Measurements from ENCODE around the gene CAP2. TPM values are rescaled to one million over a fixed set of nuclear protein-coding genes. Genes with fewer than 3 reads are reported as not detected.

Gene CAP2
- total and polyA plus RNA-seq, 2 experiments from 2014 or later = 6.7 to 9.1 TPM

DNA sequence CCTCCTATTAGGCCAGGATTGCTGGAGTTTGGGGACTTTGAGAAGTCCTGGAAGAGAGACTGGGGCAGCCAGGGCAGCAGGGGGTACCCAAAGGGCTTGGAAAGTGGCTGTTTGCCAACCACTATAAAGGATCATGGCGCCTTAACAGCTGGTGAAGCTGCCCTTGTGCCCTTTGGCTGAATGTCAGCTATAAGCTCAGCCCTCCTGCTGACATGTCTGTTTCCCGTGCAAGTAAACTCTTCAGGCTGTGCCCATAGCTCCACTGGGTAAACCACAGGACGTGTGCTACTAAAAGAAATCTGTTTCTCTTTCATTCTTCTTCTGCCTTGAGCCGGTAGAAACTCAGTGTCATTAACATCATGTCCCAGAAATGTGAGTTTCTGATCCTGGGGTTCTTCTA lies 97.3 kb downstream of the CAP2 start:
- Mint-ChIP-seq H3K9me3 (no peaks in the 10 kb centered on the region), H3K4me3 (no peak overlapping the region), H3K36me3 (ENCODE audit: low read depth) (no peaks in the 10 kb centered on the region; the same call in 2 of the 3 replicates), H3K27me3 (ENCODE audit: insufficient read depth, low read depth, poor library complexity) (peaks cover 5% of the 10 kb centered on the region), H3K4me1 (peaks cover 14% of the 10 kb centered on the region), H3K27ac (no peak overlapping the region)
- no peak for DNase-seq (ENCODE audit: low spot score)
- ATAC-seq = no peak
- Histone ChIP-seq H3K9me2 (ENCODE audit: insufficient read depth) (no peaks in the 10 kb centered on the region), H3K36me3 (ENCODE audit: insufficient read depth) (no peaks in the 10 kb centered on the region), H3F3A (replicated peaks; ENCODE audit: low read depth) (no peaks in the 10 kb centered on the region), H3K4me1 (ENCODE audit: insufficient read depth) (peaks cover 3% of the 10 kb centered on the region; the same call in 1 of the 2 replicates), H3K4me3 (no peak overlapping the region), H3K4me2 (no peak overlapping the region), H3K27ac (ENCODE audit: low read depth) (no peak overlapping the region), H3K27me3 (ENCODE audit: insufficient read depth) (no peaks in the 10 kb centered on the region), H4K20me1 (replicated peaks; ENCODE audit: insufficient read depth) (0 out of 2 replicates have a peak, but pooled peaks cover 3% of the 10 kb centered on the region), H3K79me2 (replicated peaks; ENCODE audit: insufficient read depth) (no peaks in the 10 kb centered on the region), H2AFZ (no peak overlapping the region)
- TF ChIP-seq, protein P1, sequence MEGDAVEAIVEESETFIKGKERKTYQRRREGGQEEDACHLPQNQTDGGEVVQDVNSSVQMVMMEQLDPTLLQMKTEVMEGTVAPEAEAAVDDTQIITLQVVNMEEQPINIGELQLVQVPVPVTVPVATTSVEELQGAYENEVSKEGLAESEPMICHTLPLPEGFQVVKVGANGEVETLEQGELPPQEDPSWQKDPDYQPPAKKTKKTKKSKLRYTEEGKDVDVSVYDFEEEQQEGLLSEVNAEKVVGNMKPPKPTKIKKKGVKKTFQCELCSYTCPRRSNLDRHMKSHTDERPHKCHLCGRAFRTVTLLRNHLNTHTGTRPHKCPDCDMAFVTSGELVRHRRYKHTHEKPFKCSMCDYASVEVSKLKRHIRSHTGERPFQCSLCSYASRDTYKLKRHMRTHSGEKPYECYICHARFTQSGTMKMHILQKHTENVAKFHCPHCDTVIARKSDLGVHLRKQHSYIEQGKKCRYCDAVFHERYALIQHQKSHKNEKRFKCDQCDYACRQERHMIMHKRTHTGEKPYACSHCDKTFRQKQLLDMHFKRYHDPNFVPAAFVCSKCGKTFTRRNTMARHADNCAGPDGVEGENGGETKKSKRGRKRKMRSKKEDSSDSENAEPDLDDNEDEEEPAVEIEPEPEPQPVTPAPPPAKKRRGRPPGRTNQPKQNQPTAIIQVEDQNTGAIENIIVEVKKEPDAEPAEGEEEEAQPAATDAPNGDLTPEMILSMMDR (conservative IDR thresholded peaks at IDR 0.05; ENCODE audit: low read depth in 2 of 2) = no peak
- no peak for TF ChIP-seq NANOG (IDR thresholded peaks at IDR 0.05; ENCODE audit: borderline replicate concordance)
- TF ChIP-seq ETS1 (IDR thresholded peaks at IDR 0.05) = no peak
- no peak for TF ChIP-seq EZH2phosphoT487 (IDR thresholded peaks at IDR 0.05; ENCODE audit: unreplicated experiment)
- TF ChIP-seq, protein P2, sequence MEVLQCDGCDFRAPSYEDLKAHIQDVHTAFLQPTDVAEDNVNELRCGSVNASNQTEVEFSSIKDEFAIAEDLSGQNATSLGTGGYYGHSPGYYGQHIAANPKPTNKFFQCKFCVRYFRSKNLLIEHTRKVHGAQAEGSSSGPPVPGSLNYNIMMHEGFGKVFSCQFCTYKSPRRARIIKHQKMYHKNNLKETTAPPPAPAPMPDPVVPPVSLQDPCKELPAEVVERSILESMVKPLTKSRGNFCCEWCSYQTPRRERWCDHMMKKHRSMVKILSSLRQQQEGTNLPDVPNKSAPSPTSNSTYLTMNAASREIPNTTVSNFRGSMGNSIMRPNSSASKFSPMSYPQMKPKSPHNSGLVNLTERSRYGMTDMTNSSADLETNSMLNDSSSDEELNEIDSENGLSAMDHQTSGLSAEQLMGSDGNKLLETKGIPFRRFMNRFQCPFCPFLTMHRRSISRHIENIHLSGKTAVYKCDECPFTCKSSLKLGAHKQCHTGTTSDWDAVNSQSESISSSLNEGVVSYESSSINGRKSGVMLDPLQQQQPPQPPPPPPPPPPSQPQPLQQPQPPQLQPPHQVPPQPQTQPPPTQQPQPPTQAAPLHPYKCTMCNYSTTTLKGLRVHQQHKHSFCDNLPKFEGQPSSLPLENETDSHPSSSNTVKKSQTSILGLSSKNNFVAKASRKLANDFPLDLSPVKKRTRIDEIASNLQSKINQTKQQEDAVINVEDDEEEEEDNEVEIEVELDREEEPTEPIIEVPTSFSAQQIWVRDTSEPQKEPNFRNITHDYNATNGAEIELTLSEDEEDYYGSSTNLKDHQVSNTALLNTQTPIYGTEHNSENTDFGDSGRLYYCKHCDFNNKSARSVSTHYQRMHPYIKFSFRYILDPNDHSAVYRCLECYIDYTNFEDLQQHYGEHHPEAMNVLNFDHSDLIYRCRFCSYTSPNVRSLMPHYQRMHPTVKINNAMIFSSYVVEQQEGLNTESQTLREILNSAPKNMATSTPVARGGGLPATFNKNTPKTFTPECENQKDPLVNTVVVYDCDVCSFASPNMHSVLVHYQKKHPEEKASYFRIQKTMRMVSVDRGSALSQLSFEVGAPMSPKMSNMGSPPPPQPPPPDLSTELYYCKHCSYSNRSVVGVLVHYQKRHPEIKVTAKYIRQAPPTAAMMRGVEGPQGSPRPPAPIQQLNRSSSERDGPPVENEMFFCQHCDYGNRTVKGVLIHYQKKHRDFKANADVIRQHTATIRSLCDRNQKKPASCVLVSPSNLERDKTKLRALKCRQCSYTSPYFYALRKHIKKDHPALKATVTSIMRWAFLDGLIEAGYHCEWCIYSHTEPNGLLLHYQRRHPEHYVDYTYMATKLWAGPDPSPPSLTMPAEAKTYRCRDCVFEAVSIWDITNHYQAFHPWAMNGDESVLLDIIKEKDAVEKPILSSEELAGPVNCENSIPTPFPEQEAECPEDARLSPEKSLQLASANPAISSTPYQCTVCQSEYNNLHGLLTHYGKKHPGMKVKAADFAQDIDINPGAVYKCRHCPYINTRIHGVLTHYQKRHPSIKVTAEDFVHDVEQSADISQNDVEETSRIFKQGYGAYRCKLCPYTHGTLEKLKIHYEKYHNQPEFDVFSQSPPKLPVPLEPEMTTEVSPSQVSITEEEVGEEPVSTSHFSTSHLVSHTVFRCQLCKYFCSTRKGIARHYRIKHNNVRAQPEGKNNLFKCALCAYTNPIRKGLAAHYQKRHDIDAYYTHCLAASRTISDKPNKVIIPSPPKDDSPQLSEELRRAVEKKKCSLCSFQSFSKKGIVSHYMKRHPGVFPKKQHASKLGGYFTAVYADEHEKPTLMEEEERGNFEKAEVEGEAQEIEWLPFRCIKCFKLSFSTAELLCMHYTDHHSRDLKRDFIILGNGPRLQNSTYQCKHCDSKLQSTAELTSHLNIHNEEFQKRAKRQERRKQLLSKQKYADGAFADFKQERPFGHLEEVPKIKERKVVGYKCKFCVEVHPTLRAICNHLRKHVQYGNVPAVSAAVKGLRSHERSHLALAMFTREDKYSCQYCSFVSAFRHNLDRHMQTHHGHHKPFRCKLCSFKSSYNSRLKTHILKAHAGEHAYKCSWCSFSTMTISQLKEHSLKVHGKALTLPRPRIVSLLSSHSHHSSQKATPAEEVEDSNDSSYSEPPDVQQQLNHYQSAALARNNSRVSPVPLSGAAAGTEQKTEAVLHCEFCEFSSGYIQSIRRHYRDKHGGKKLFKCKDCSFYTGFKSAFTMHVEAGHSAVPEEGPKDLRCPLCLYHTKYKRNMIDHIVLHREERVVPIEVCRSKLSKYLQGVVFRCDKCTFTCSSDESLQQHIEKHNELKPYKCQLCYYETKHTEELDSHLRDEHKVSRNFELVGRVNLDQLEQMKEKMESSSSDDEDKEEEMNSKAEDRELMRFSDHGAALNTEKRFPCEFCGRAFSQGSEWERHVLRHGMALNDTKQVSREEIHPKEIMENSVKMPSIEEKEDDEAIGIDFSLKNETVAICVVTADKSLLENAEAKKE (CRISPR knock-in tag; IDR thresholded peaks at IDR 0.05) = no peak
- TF ChIP-seq CREB1 (CRISPR knock-in tag; IDR thresholded peaks at IDR 0.05; ENCODE audit: low read depth) = no peak
- no peak for TF ChIP-seq JUNB (IDR thresholded peaks at IDR 0.05; ENCODE audit: unreplicated experiment)
- TF ChIP-seq STAT1 (IDR thresholded peaks at IDR 0.05; ENCODE audit: unreplicated experiment) = no peak
- no peak for TF ChIP-seq ZNF114 (CRISPR knock-in tag; IDR thresholded peaks at IDR 0.05)

Measured in GM23338 (cell line).